Measurements from ENCODE around the gene EVI5L.

The EVI5L gene

GRCh38 chr19:7904074-7905020 is 74.3 kb downstream of the EVI5L start:
- no peak for TF ChIP-seq GATA1 (IDR thresholded peaks at IDR 0.05; ENCODE audit: low read depth, low read length)
- TF ChIP-seq POLR2A (IDR thresholded peaks at IDR 0.05; ENCODE audit: low read length) = no peak
- DNase-seq = no peak

GRCh38 chr19:7905268-7905667 is 75.2 kb downstream of the EVI5L start:
- no peak for DNase-seq
- TF ChIP-seq POLR2A (IDR thresholded peaks at IDR 0.05; ENCODE audit: low read length) (no peak), GATA1 (IDR thresholded peaks at IDR 0.05; ENCODE audit: low read depth, low read length) (no peak)

GRCh38 chr19:7905859-7906258 is 75.8 kb downstream of the EVI5L start:
- TF ChIP-seq POLR2A (IDR thresholded peaks at IDR 0.05; ENCODE audit: low read length) = no peak
- no peak for TF ChIP-seq GATA1 (IDR thresholded peaks at IDR 0.05; ENCODE audit: low read depth, low read length)
- DNase-seq = no peak

- no peak for TF ChIP-seq POLR2A (IDR thresholded peaks at IDR 0.05; ENCODE audit: low read length)
- DNase-seq = no peak
Observed at GRCh38 chr19:7907122-7907521, 77.1 kb downstream of the EVI5L start.

- DNase-seq = no peak
- TF ChIP-seq GATA1 (IDR thresholded peaks at IDR 0.05; ENCODE audit: low read depth, low read length) (no peak), POLR2A (IDR thresholded peaks at IDR 0.05; ENCODE audit: low read length) (no peak)
Observed at GRCh38 chr19:7907544-7907943, 77.5 kb downstream of the EVI5L start.

- TF ChIP-seq GATA1 (IDR thresholded peaks at IDR 0.05; ENCODE audit: low read depth, low read length) = no peak
- TF ChIP-seq POLR2A (IDR thresholded peaks at IDR 0.05; ENCODE audit: low read length) = no peak
- peak; percentile 61 to 70 for DNase-seq
Observed at GRCh38 chr19:7908078-7908699, 78.2 kb downstream of the EVI5L start.

- no peak for DNase-seq
- TF ChIP-seq POLR2A (IDR thresholded peaks at IDR 0.05; ENCODE audit: low read length) = no peak
- TF ChIP-seq GATA1 (IDR thresholded peaks at IDR 0.05; ENCODE audit: low read depth, low read length) = no peak
Observed at GRCh38 chr19:7908742-7909461, 78.9 kb downstream of the EVI5L start.

- no peak for TF ChIP-seq POLR2A (IDR thresholded peaks at IDR 0.05; ENCODE audit: low read length)
- no peak for TF ChIP-seq GATA1 (IDR thresholded peaks at IDR 0.05; ENCODE audit: low read depth, low read length)
- no peak for DNase-seq
Observed at GRCh38 chr19:7909471-7910067, 79.6 kb downstream of the EVI5L start.

GRCh38 chr19:7910321-7911161 is 80.5 kb downstream of the EVI5L start:
- no peak for DNase-seq
- TF ChIP-seq GATA1 (IDR thresholded peaks at IDR 0.05; ENCODE audit: low read depth, low read length) (no peak), POLR2A (IDR thresholded peaks at IDR 0.05; ENCODE audit: low read length) (no peak)

- TF ChIP-seq POLR2A (IDR thresholded peaks at IDR 0.05; ENCODE audit: low read length) (no peak), GATA1 (IDR thresholded peaks at IDR 0.05; ENCODE audit: low read depth, low read length) (no peak)
- no peak for DNase-seq
Observed at GRCh38 chr19:7911508-7912143, 81.6 kb downstream of the EVI5L start.

- TF ChIP-seq POLR2A (IDR thresholded peaks at IDR 0.05; ENCODE audit: low read length) (no peak), GATA1 (IDR thresholded peaks at IDR 0.05; ENCODE audit: low read depth, low read length) (no peak)
- DNase-seq = no peak
Observed at GRCh38 chr19:7912144-7912696, 82.2 kb downstream of the EVI5L start.

Measured in erythroblast (primary cell).